H1 (cell line): ENCODE measurements around the gene UNC119B. TPM values are rescaled to one million over a fixed set of nuclear protein-coding genes. Genes with fewer than 3 reads are reported as not detected.
A peak's percentile ranks its signal among the peaks of the same experiment; 100 is the strongest.

Source experiments
- CTCF ChIA-PET: fragments of 300-600 bp; sonication (Branson Sonifier 250); formaldehyde crosslinking; loops from one replicate; lab custom pipeline; 2021; ENCODE audit not compliant: partially characterized antibody; lab: Charles Lee
- POLR2A ChIA-PET: fragments of 300-600 bp; sonication (Branson Sonifier 250); formaldehyde crosslinking; loops from one replicate; lab custom pipeline; 2021; ENCODE audit warnings: inconsistent platforms; ENCODE audit not compliant: partially characterized antibody; lab: Charles Lee
- DNase-seq, 2 experiments: peaks; one replicate each; pipeline versions ENCODE4 v3.0.0 to v3.0.0-alpha.2; 2010 to 2022; ENCODE audit warnings: low spot score in 2 of 2, low read depth in 1 of 2, mixed read lengths in 1 of 2
- FAIRE-seq: peaks from 2 replicates; lab custom pipeline; 2011; peaks lifted over from hg19 to GRCh38; lab: Jason Lieb, UNC
- H2AFZ ChIP-seq: 2 replicates; pipeline ENCODE4 v1.8.1; 2012; ENCODE audit warnings: low read length, inconsistent platforms
- H2AK5ac ChIP-seq: 2 replicates; pipeline ENCODE4 v1.6.1; 2013; ENCODE audit warnings: low read depth, low read length
- H2BK120ac ChIP-seq: replicated peaks from 2 replicates; pipeline ENCODE3; 2013; ENCODE audit warnings: low read depth, low read length, inconsistent platforms
- H2BK12ac ChIP-seq: 2 replicates; pipeline ENCODE4 v1.6.1; 2013; ENCODE audit warnings: low read depth, low read length
- H2BK15ac ChIP-seq: 2 replicates; pipeline ENCODE4 v1.6.1; 2013; ENCODE audit warnings: low read length
- H2BK20ac ChIP-seq: 2 replicates; pipeline ENCODE4 v1.6.1; 2013; ENCODE audit warnings: low read length
- H2BK5ac ChIP-seq: 2 replicates; pipeline ENCODE4 v1.6.1; 2013; ENCODE audit warnings: low read depth, low read length
- H3K14ac ChIP-seq: 2 replicates; pipeline ENCODE4 v1.6.1; 2013; ENCODE audit warnings: inconsistent platforms; ENCODE audit not compliant: insufficient read length
- H3K18ac ChIP-seq: 2 replicates; pipeline ENCODE4 v1.6.1; 2013; ENCODE audit warnings: low read length; ENCODE audit errors: extremely low read depth
- H3K23ac ChIP-seq: 2 replicates; pipeline ENCODE4 v1.6.1; 2013; ENCODE audit warnings: inconsistent platforms; ENCODE audit not compliant: insufficient read length
- H3K23me2 ChIP-seq: 2 replicates; pipeline ENCODE4 v1.6.1; 2013; ENCODE audit warnings: low read depth, low read length
- H3K27ac ChIP-seq: 2 replicates; pipeline ENCODE4 v1.6.1; 2011; ENCODE audit warnings: low read depth, low read length, inconsistent platforms
- H3K27me3 ChIP-seq, 4 experiments: replicated peaks in 1 of 4; 1 replicate in 1 of 4; 2 replicates in 3 of 4; pipeline versions ENCODE4 v1.6.1 to v1.8.1; 2011 to 2013; ENCODE audit warnings: low read length in 3 of 4, mild to moderate bottlenecking in 3 of 4, inconsistent platforms in 2 of 4, mixed read lengths in 2 of 4, moderate library complexity in 1 of 4; ENCODE audit not compliant: control insufficient read depth in 3 of 4, insufficient read depth in 3 of 4; ENCODE audit errors: extremely low read depth in 1 of 4
- H3K36me3 ChIP-seq, 4 experiments: 2 replicates each; pipeline versions ENCODE4 v1.6.1 to v1.8.1; 2011 to 2013; ENCODE audit warnings: mild to moderate bottlenecking in 4 of 4, low read length in 3 of 4, moderate library complexity in 2 of 4, control low read depth in 1 of 4, inconsistent platforms in 1 of 4; ENCODE audit not compliant: insufficient read depth in 4 of 4, control insufficient read depth in 2 of 4
- H3K4ac ChIP-seq: replicated peaks from 2 replicates; pipeline ENCODE3; 2013; ENCODE audit warnings: low read length, low read depth, mixed read lengths, inconsistent platforms; ENCODE audit not compliant: insufficient read length
- H3K4me1 ChIP-seq, 4 experiments: replicated peaks in 1 of 4; 1 replicate in 1 of 4; 2 replicates in 3 of 4; pipeline versions ENCODE4 v1.6.1 to v1.8.1; 2011 to 2013; ENCODE audit warnings: low read length in 3 of 4, inconsistent platforms in 2 of 4, mixed read lengths in 1 of 4; ENCODE audit not compliant: insufficient read depth in 4 of 4, control insufficient read depth in 3 of 4
- H3K4me2 ChIP-seq, 2 experiments: 2 replicates each; pipeline versions ENCODE4 v1.6.1 to v1.8.1; 2011 to 2013; ENCODE audit warnings: low read depth in 2 of 2, low read length in 2 of 2, control low read depth in 1 of 2, inconsistent platforms in 1 of 2, mild to moderate bottlenecking in 1 of 2; ENCODE audit not compliant: insufficient read depth in 1 of 2
- H3K4me3 ChIP-seq, 4 experiments: fragments of 200-600, 300-600 bp in 1 of 4; sonication (generic), shearing (Covaris generic), sonication (Bioruptor Twin) in 1 of 4; 2 replicates each; pipeline versions ENCODE4 v1.5.1 to v1.8.1; 2011 to 2016; ENCODE audit warnings: low read length in 4 of 4, low read depth in 3 of 4, control low read depth in 2 of 4, inconsistent platforms in 2 of 4, mild to moderate bottlenecking in 2 of 4, mixed read lengths in 1 of 4, moderate library complexity in 1 of 4; ENCODE audit not compliant: insufficient read depth in 2 of 4; ENCODE audit errors: extremely low read depth in 1 of 4
- H3K56ac ChIP-seq: replicated peaks from 2 replicates; pipeline ENCODE3; 2013; ENCODE audit warnings: low read depth, mild to moderate bottlenecking, mixed read lengths, low read length, inconsistent platforms; ENCODE audit not compliant: insufficient read length
- H3K79me1 ChIP-seq: 2 replicates; pipeline ENCODE4 v1.6.1; 2013; ENCODE audit warnings: low read depth, low read length, control low read depth
- H3K79me2 ChIP-seq, 2 experiments: 2 replicates each; pipeline versions ENCODE4 v1.6.1 to v1.8.1; 2012 to 2013; ENCODE audit warnings: low read length in 2 of 2, mild to moderate bottlenecking in 2 of 2, inconsistent platforms in 1 of 2; ENCODE audit not compliant: insufficient read depth in 2 of 2, control insufficient read depth in 1 of 2
- H3K9ac ChIP-seq, 4 experiments: replicated peaks in 1 of 4; 1 replicate in 1 of 4; 2 replicates in 3 of 4; pipeline versions ENCODE4 v1.6.1 to v1.8.1; 2011 to 2013; ENCODE audit warnings: low read depth in 3 of 4, low read length in 3 of 4, control low read depth in 2 of 4, mild to moderate bottlenecking in 2 of 4, moderate library complexity in 2 of 4, inconsistent platforms in 1 of 4; ENCODE audit errors: extremely low read depth in 1 of 4
- H3K9me3 ChIP-seq, 2 experiments: 2 replicates each; pipeline versions ENCODE4 v1.6.1 to v1.8.1; 2012 to 2013; ENCODE audit warnings: mild to moderate bottlenecking in 2 of 2, moderate library complexity in 2 of 2, control low read depth in 1 of 2, inconsistent platforms in 1 of 2, low read depth in 1 of 2, low read length in 1 of 2, mixed read lengths in 1 of 2; ENCODE audit not compliant: insufficient read depth in 2 of 2
- H4K20me1 ChIP-seq, 2 experiments: replicated peaks in 1 of 2; 2 replicates each; pipeline versions ENCODE3 to v1.8.1; 2011 to 2013; ENCODE audit warnings: inconsistent platforms in 2 of 2, low read length in 2 of 2, mild to moderate bottlenecking in 1 of 2; ENCODE audit not compliant: insufficient read depth in 2 of 2, control insufficient read depth in 1 of 2
- H4K5ac ChIP-seq: 2 replicates; pipeline ENCODE4 v1.6.1; 2013; ENCODE audit warnings: low read length, low read depth, mixed read lengths, inconsistent platforms; ENCODE audit not compliant: insufficient read length
- H4K8ac ChIP-seq: 2 replicates; pipeline ENCODE4 v1.8.0; 2013; ENCODE audit warnings: mild to moderate bottlenecking, moderate library complexity, low read length, inconsistent platforms; ENCODE audit not compliant: insufficient read depth; ENCODE audit errors: extremely low read depth
- H4K91ac ChIP-seq: replicated peaks from 2 replicates; pipeline ENCODE3; 2013; ENCODE audit warnings: low read length, mixed read lengths, inconsistent platforms; ENCODE audit not compliant: insufficient read length
- RNF2 ChIP-seq: fragments of 200-900, 300-1000 bp; sonication (generic); IDR thresholded peaks from 2 replicates; pipeline ENCODE4 v1.7.1; 2016; ENCODE audit warnings: borderline replicate concordance, low read depth, mild to moderate bottlenecking, antibody characterized with exemption, low read length; ENCODE audit not compliant: poor library complexity, severe bottlenecking; ENCODE audit errors: missing control alignments
- TBP ChIP-seq: IDR thresholded peaks from 2 replicates; pipeline ENCODE4 v1.6.1; 2011; ENCODE audit warnings: low read depth, low read length, improper control_type of control experiment
- ZNF274 ChIP-seq: IDR thresholded peaks from 2 replicates; pipeline ENCODE4 v1.7.0; 2012; ENCODE audit warnings: low read length, borderline replicate concordance; ENCODE audit errors: extremely low read depth
- WGBS, 2 experiments: shearing (Covaris generic) in 1 of 2; methylation state at CpG; one replicate each; pipeline versions ENCODE4 v1.1.6 to v1.1.7; 2013 to 2015; ENCODE audit warnings: low lambda C conversion rate in 2 of 2, mixed read lengths in 2 of 2, inconsistent platforms in 1 of 2, low coverage in 1 of 2, missing lambda C conversion rate in 1 of 2; ENCODE audit not compliant: insufficient replicate concordance in 2 of 2, insufficient coverage in 1 of 2, insufficient read length in 1 of 2; ENCODE audit errors: extremely low coverage in 1 of 2, missing lambda C conversion rate in 1 of 2; 5-methylcytosine and 5-hydroxymethylcytosine counted together
- polyA plus RNA-seq, 7 experiments: library from polyadenylated mRNA; depleted of rRNA in 3 of 7; stranded (reverse) in 5 of 7; unstranded in 2 of 7; fragments of >200 nt in 5 of 7; fragments of 200-250 nt in 2 of 7; gene quantifications; 1 replicate in 5 of 7; 2 replicates in 1 of 7; 4 replicates in 1 of 7; pipeline versions ENCODE4 v1.2.1 to v1.2.3, GENCODE V29; 2011 to 2013; ENCODE audit warnings: missing spikeins in 2 of 7, mixed read lengths in 2 of 7
- total RNA-seq: library from RNA; stranded (reverse); fragmentation: NEBNext Ultra II Directional; extraction: Animal tissue kit (Norgen Biotek cat#: 25700); gene quantifications from 2 replicates; pipeline ENCODE4 v1.2.1, GENCODE V29; 2021
- TF ChIP-seq, protein P1 (sequence below), 3 experiments: IDR thresholded peaks; 1 replicate in 2 of 3; 2 replicates in 1 of 3; pipeline versions ENCODE4 v1.5.1 to v1.6.1; 2011; ENCODE audit warnings: low read length in 3 of 3, mild to moderate bottlenecking in 3 of 3, inconsistent platforms in 2 of 3, low read depth in 1 of 3, moderate library complexity in 1 of 3; ENCODE audit not compliant: insufficient read depth in 1 of 3; ENCODE audit errors: control extremely low read depth in 1 of 3

Gene UNC119B
- total and polyA plus RNA-seq, 2 of the 8 experiments (the other 6 are each of a cell fraction or from before 2014, with no cell fraction given), result 40.5 to 50.1 TPM

DNA sequence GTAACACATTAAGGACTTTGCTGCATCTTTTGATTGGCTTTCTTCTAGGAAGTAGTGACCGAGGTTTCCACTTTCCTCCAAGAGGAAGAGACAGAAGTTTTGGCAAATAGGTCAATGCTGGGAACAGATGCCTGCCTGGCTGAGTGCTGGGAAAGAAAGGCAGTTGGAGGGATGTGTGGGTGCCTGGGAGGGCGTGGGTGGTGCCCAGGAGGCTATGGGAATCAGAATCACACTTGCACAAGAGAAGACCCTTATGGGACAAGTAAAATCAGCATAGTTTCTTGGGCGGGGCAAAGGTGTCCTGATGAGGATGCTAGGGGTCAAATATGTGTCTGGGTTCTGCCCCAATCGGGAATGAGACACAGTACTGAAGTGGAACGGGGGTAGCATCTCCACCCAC lies 14.5 kb downstream of the UNC119B start:
- peaks cover 20 to 37% (median 30%) of the 10 kb centered on the region in 4 experiments for H3K36me3 ChIP-seq
- no peak overlapping the region for H3K18ac ChIP-seq
- no peak overlapping the region for H4K8ac ChIP-seq
- no peak overlapping the region for H2BK15ac ChIP-seq
- FAIRE-seq (no peak), DNase-seq (no peak)
- H3K9me3 ChIP-seq, result no peaks in the 10 kb centered on the region
- no peak overlapping the region for H3K23ac ChIP-seq
- H3K56ac ChIP-seq, result no peak overlapping the region
- H3K79me2 ChIP-seq, result no peaks in the 10 kb centered on the region
- H4K5ac ChIP-seq, result no peak overlapping the region
- CTCF ChIA-PET, result interaction anchor here (0.6 to 1.4 kb wide), 7 partner anchors 8 to 247 kb away, joined by 3 to 7 read pairs (median 4); partner anchors contain the start of gene POP5
- no peak overlapping the region for H2BK12ac ChIP-seq
- peaks cover 0 to 8% of the 10 kb centered on the region in 2 experiments for H4K20me1 ChIP-seq
- H2BK5ac ChIP-seq, result no peak overlapping the region
- H3K9ac ChIP-seq, result no peak overlapping the region
- H2BK120ac ChIP-seq, result no peak overlapping the region
- H3K23me2 ChIP-seq, result peaks cover 4% of the 10 kb centered on the region; the same call in 1 of the 2 replicates
- peaks cover 0 to 5% (median 4%) of the 10 kb centered on the region in 4 experiments; a peak in 4 of 7 replicates for H3K4me1 ChIP-seq
- H3K27me3 ChIP-seq, result peaks cover 0 to 4% (median 1%) of the 10 kb centered on the region in 4 experiments; a peak in 3 of 7 replicates
- H3K4me2 ChIP-seq, result peak overlapping the region; percentile 77 to 81
- no peaks in the 10 kb centered on the region for H3K79me1 ChIP-seq
- no peak overlapping the region for H2AFZ ChIP-seq
- H3K14ac ChIP-seq, result no peak overlapping the region
- H2BK20ac ChIP-seq, result no peak overlapping the region
- H3K4ac ChIP-seq, result no peak overlapping the region
- H3K27ac ChIP-seq, result no peak overlapping the region
- TF ChIP-seq, protein P1, sequence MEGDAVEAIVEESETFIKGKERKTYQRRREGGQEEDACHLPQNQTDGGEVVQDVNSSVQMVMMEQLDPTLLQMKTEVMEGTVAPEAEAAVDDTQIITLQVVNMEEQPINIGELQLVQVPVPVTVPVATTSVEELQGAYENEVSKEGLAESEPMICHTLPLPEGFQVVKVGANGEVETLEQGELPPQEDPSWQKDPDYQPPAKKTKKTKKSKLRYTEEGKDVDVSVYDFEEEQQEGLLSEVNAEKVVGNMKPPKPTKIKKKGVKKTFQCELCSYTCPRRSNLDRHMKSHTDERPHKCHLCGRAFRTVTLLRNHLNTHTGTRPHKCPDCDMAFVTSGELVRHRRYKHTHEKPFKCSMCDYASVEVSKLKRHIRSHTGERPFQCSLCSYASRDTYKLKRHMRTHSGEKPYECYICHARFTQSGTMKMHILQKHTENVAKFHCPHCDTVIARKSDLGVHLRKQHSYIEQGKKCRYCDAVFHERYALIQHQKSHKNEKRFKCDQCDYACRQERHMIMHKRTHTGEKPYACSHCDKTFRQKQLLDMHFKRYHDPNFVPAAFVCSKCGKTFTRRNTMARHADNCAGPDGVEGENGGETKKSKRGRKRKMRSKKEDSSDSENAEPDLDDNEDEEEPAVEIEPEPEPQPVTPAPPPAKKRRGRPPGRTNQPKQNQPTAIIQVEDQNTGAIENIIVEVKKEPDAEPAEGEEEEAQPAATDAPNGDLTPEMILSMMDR (IDR thresholded peaks at IDR 0.05; ENCODE audit: control extremely low read depth in 1 of 3, insufficient read depth in 1 of 3, low read depth in 1 of 3, low read length in 3 of 3), result no peak
- TF ChIP-seq ZNF274 (no peak), TBP (no peak), RNF2 (no peak)
- WGBS, 2 experiments, result 75% methylated on average over 5 of the region's 5 CpGs; no CpG with 5 or more reads in 1 of the 2 experiments
- no peak overlapping the region for H4K91ac ChIP-seq
- peak overlapping the region in 3 of 4 experiments; percentile 37 to 67 (median 37); a peak in 5 of 8 replicates for H3K4me3 ChIP-seq
- no peak overlapping the region for H2AK5ac ChIP-seq
- POLR2A ChIA-PET, result interaction anchor here (0.8 to 1.5 kb wide), 4 partner anchors 13 to 170 kb away, joined by 3 to 6 read pairs (median 6); partner anchors contain the start of gene POP5
